Inferior parietal cortex (tissue), 1 donor: ENCODE data around the gene S100P.
"Not testable (repeated sequence)": the region's sequence is repeated elsewhere in the genome, so short reads cannot be mapped to it uniquely, and the experiment has no call there.

Experiments used
- DNase-seq: peaks from one replicate; pipeline ENCODE4 v3.0.0-alpha.2; 2016; ENCODE audit errors: extremely low spot score

Gene S100P

GRCh38 chr4:6724421-6725111, 30.9 kb downstream of the S100P start:
- DNase-seq = no peak

- DNase-seq = not testable (repeated sequence)
Observed at GRCh38 chr4:6725427-6725961, 31.8 kb downstream of the S100P start.

GRCh38 chr4:6727081-6727942, 33.6 kb downstream of the S100P start:
- DNase-seq = peak; percentile 75

GRCh38 chr4:6727943-6728250, 34.2 kb downstream of the S100P start:
- no peak for DNase-seq

- DNase-seq = no peak
Observed at GRCh38 chr4:6728320-6729029, 34.8 kb downstream of the S100P start.

GRCh38 chr4:6730603-6731317, 37.1 kb downstream of the S100P start:
- DNase-seq = peak; percentile 74

- no peak for DNase-seq
Observed at GRCh38 chr4:6731318-6731675, 37.6 kb downstream of the S100P start.

- no peak for DNase-seq
Observed at GRCh38 chr4:6731780-6732179, 38.1 kb downstream of the S100P start.

- DNase-seq = peak; percentile 49
Observed at GRCh38 chr4:6732441-6733357, 39.0 kb downstream of the S100P start.

GRCh38 chr4:6733358-6734164, 39.9 kb downstream of the S100P start:
- no peak for DNase-seq

- no peak for DNase-seq
Observed at GRCh38 chr4:6734165-6734786, 40.6 kb downstream of the S100P start.

GRCh38 chr4:6739920-6740319, 46.2 kb downstream of the S100P start:
- DNase-seq = no peak

GRCh38 chr4:6740347-6740746, 46.7 kb downstream of the S100P start:
- DNase-seq = no peak

- DNase-seq = no peak
Observed at GRCh38 chr4:6742507-6742906, 48.8 kb downstream of the S100P start.

GRCh38 chr4:6742989-6743388, 49.3 kb downstream of the S100P start:
- no peak for DNase-seq
